ENCODE data around the gene DSCAML1.

Gene DSCAML1

GRCh38 chr11:117713538-117713991, 83.5 kb downstream of the DSCAML1 start (continued):
- no peak for TF ChIP-seq ZNF565 (CRISPR knock-in tag; conservative IDR thresholded peaks at IDR 0.05; ENCODE audit: low read depth)
- no peak for TF ChIP-seq GLIS3 (CRISPR knock-in tag; IDR thresholded peaks at IDR 0.05)
- no peak for TF ChIP-seq PATZ1 (CRISPR knock-in tag; IDR thresholded peaks at IDR 0.05; ENCODE audit: borderline replicate concordance)
- no peak for TF ChIP-seq PPARA (CRISPR knock-in tag; IDR thresholded peaks at IDR 0.05; ENCODE audit: borderline replicate concordance)

- no peak for ATAC-seq
- no peak for TF ChIP-seq RARB (CRISPR knock-in tag; IDR thresholded peaks at IDR 0.05)
- no peak for TF ChIP-seq ZNF565 (CRISPR knock-in tag; conservative IDR thresholded peaks at IDR 0.05; ENCODE audit: low read depth)
- TF ChIP-seq TSHZ2 (CRISPR knock-in tag; IDR thresholded peaks at IDR 0.05): no peak
Measured at GRCh38 chr11:117712530-117712929, 84.5 kb downstream of the DSCAML1 start.

GRCh38 chr11:117711331-117711730, 85.7 kb downstream of the DSCAML1 start:
- TF ChIP-seq CREB5 (CRISPR knock-in tag; IDR thresholded peaks at IDR 0.05; ENCODE audit: low read depth) (no peak), ARNTL (CRISPR knock-in tag; IDR thresholded peaks at IDR 0.05; ENCODE audit: borderline replicate concordance, low read depth) (no peak), GLIS3 (CRISPR knock-in tag; IDR thresholded peaks at IDR 0.05) (no peak), BACH2 (CRISPR knock-in tag; IDR thresholded peaks at IDR 0.05; ENCODE audit: borderline replicate concordance) (no peak), TCF4 (CRISPR knock-in tag; IDR thresholded peaks at IDR 0.05; ENCODE audit: borderline replicate concordance) (no peak), ZNF8 (CRISPR knock-in tag; IDR thresholded peaks at IDR 0.05) (no peak), TOX (CRISPR knock-in tag; IDR thresholded peaks at IDR 0.05; ENCODE audit: borderline replicate concordance) (no peak), PATZ1 (CRISPR knock-in tag; IDR thresholded peaks at IDR 0.05; ENCODE audit: borderline replicate concordance) (no peak), RARB (CRISPR knock-in tag; IDR thresholded peaks at IDR 0.05) (no peak), POU6F1 (CRISPR knock-in tag; IDR thresholded peaks at IDR 0.05; ENCODE audit: borderline replicate concordance, low read depth) (no peak), ZNF565 (CRISPR knock-in tag; conservative IDR thresholded peaks at IDR 0.05; ENCODE audit: low read depth) (no peak)

GRCh38 chr11:117710211-117710610, 86.8 kb downstream of the DSCAML1 start:
- no peak for ATAC-seq
- no peak for TF ChIP-seq POU6F1 (CRISPR knock-in tag; IDR thresholded peaks at IDR 0.05; ENCODE audit: borderline replicate concordance, low read depth)
- no peak for TF ChIP-seq ZC3H10 (CRISPR knock-in tag; IDR thresholded peaks at IDR 0.05)
- TF ChIP-seq OSR1 (CRISPR knock-in tag; IDR thresholded peaks at IDR 0.05): no peak
- no peak for TF ChIP-seq CSRNP3 (CRISPR knock-in tag; IDR thresholded peaks at IDR 0.05)
- TF ChIP-seq CSDC2 (CRISPR knock-in tag; IDR thresholded peaks at IDR 0.05): no peak
- no peak for TF ChIP-seq GLIS3 (CRISPR knock-in tag; IDR thresholded peaks at IDR 0.05)
- no peak for TF ChIP-seq ZFP3 (CRISPR knock-in tag; IDR thresholded peaks at IDR 0.05)
- no peak for TF ChIP-seq ZNF70 (CRISPR knock-in tag; IDR thresholded peaks at IDR 0.05)
- no peak for TF ChIP-seq RARB (CRISPR knock-in tag; IDR thresholded peaks at IDR 0.05)
- TF ChIP-seq ESRRG (CRISPR knock-in tag; IDR thresholded peaks at IDR 0.05): no peak
- TF ChIP-seq PATZ1 (CRISPR knock-in tag; IDR thresholded peaks at IDR 0.05; ENCODE audit: borderline replicate concordance): no peak

More at GRCh38 chr11:117711331-117711730, 85.7 kb downstream of the DSCAML1 start:
- ATAC-seq: no peak

Measured in SK-N-SH treated with all-trans-retinoic acid at 6 μM for 48 hours (cell line).